Mesendoderm (in vitro differentiated cells): ENCODE data around the gene MBLAC1. TPM values are rescaled to one million over a fixed set of nuclear protein-coding genes. Genes with fewer than 3 reads are reported as not detected.

Experiments
- DNase-seq: peaks from one replicate; pipeline ENCODE4 v3.0.0; 2013
- H2AK5ac ChIP-seq: 2 replicates; pipeline ENCODE4 v1.6.1; 2013; ENCODE audit warnings: low read length, inconsistent platforms
- H2BK120ac ChIP-seq: 2 replicates; pipeline ENCODE4 v1.6.1; 2013; ENCODE audit warnings: low read depth, mild to moderate bottlenecking, low read length, moderate library complexity, mixed read lengths
- H2BK15ac ChIP-seq: replicated peaks from 2 replicates; pipeline ENCODE4 v1.6.1; 2013; ENCODE audit warnings: low read depth, mild to moderate bottlenecking, moderate library complexity
- H2BK5ac ChIP-seq: 2 replicates; pipeline ENCODE4 v1.6.1; 2013; ENCODE audit warnings: low read length, inconsistent platforms
- H3K18ac ChIP-seq: 2 replicates; pipeline ENCODE4 v1.6.1; 2013; ENCODE audit warnings: mild to moderate bottlenecking, low read length, mixed read lengths
- H3K23ac ChIP-seq: one replicate; pipeline ENCODE4 v1.6.1; 2013; ENCODE audit warnings: low read length
- H3K27ac ChIP-seq: 2 replicates; pipeline ENCODE4 v1.5.1; 2013; ENCODE audit warnings: low read depth, mild to moderate bottlenecking, inconsistent platforms, low read length, moderate library complexity
- H3K27me3 ChIP-seq: 2 replicates; pipeline ENCODE4 v1.6.1; 2013; ENCODE audit warnings: low read length, control low read depth, mild to moderate bottlenecking, inconsistent platforms; ENCODE audit not compliant: insufficient read depth, poor library complexity
- H3K36me3 ChIP-seq: 2 replicates; pipeline ENCODE4 v1.6.1; 2013; ENCODE audit warnings: low read length, inconsistent platforms; ENCODE audit not compliant: control insufficient read depth, insufficient read depth
- H3K4ac ChIP-seq: one replicate; pipeline ENCODE4 v1.6.1; 2013; ENCODE audit warnings: low read depth, mild to moderate bottlenecking, low read length, moderate library complexity
- H3K4me1 ChIP-seq: 2 replicates; pipeline ENCODE4 v1.6.1; 2013; ENCODE audit warnings: low read depth, low read length, inconsistent platforms; ENCODE audit not compliant: control insufficient read depth
- H3K4me2 ChIP-seq: 2 replicates; pipeline ENCODE4 v1.6.1; 2013; ENCODE audit warnings: low read length
- H3K4me3 ChIP-seq: 2 replicates; pipeline ENCODE4 v1.5.1; 2013; ENCODE audit warnings: mild to moderate bottlenecking, low read length
- H3K56ac ChIP-seq: one replicate; pipeline ENCODE4 v1.6.1; 2013; ENCODE audit warnings: low read length
- H3K79me1 ChIP-seq: 2 replicates; pipeline ENCODE4 v1.6.1; 2013; ENCODE audit warnings: low read length, inconsistent platforms
- H3K79me2 ChIP-seq: 2 replicates; pipeline ENCODE4 v1.6.1; 2013; ENCODE audit warnings: mild to moderate bottlenecking, low read length; ENCODE audit not compliant: control insufficient read depth, insufficient read depth
- H3K9ac ChIP-seq: 2 replicates; pipeline ENCODE4 v1.6.1; 2013; ENCODE audit warnings: low read length, inconsistent platforms
- H4K5ac ChIP-seq: one replicate; pipeline ENCODE4 v1.6.1; 2013; ENCODE audit warnings: low read length
- H4K8ac ChIP-seq: one replicate; pipeline ENCODE4 v1.6.1; 2013; ENCODE audit warnings: low read depth, mild to moderate bottlenecking, control low read depth, low read length, moderate library complexity
- WGBS: extraction: QIAGEN DNeasy Blood & Tissue Kit; methylation state at CpG from one replicate; pipeline ENCODE4 v1.1.7; 2013; ENCODE audit warnings: low lambda C conversion rate, missing lambda C conversion rate; ENCODE audit not compliant: insufficient coverage; ENCODE audit errors: extremely low coverage; 5-methylcytosine and 5-hydroxymethylcytosine counted together
- polyA plus RNA-seq, 2 experiments: library from polyadenylated mRNA; stranded (reverse); fragments of 200-250 nt; gene quantifications; one replicate each; pipeline ENCODE4 v1.2.3, GENCODE V29; 2013

MBLAC1 gene, protein sequence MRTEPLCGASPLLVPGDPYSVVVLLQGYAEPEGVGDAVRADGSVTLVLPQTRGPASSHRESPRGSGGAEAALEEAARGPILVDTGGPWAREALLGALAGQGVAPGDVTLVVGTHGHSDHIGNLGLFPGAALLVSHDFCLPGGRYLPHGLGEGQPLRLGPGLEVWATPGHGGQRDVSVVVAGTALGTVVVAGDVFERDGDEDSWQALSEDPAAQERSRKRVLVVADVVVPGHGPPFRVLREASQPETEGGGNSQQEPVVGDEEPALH
- polyA plus RNA-seq (2013, experiment 1 of 2), result 1.8 TPM
- 1.9 TPM for polyA plus RNA-seq (2013, experiment 2 of 2)

- peak within 1 kb of the TSS; percentile 2 for H4K8ac ChIP-seq
Observed at GRCh38 chr7:100126931-100127865, at the start of gene MBLAC1. Gene MBLAC1, plus strand, starts transcription at chr7:100126967. Its CDS starts 429 bp downstream, at chr7:100127396.

DNA sequence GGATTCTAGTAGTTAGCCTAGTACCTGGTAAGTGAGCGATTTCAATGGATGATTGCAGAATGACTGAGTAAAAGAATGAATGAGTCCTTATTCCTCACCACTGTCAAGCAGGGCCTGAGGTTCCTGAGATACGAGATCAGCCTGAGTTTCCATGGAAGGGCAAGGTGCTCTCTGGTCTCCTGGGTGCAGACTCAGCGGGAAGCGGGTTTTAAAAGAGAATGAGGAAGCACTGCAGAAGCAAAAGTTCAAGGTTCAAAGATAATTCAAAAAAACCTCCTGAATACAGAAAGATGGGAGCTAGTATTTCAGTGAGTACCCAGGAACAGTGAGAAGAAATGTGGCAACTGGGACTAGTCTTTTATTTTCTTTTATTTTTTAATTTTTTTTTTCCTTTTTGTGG, 49.6 kb upstream of the MBLAC1 start:
- peaks cover 3% of the 10 kb centered on the region for H3K4me1 ChIP-seq
- no peak overlapping the region for H2AK5ac ChIP-seq
- H4K8ac ChIP-seq, result no peak overlapping the region
- no peak overlapping the region for H3K4me3 ChIP-seq
- no peaks in the 10 kb centered on the region for H3K27me3 ChIP-seq
- no peak overlapping the region for H3K27ac ChIP-seq
- H2BK15ac ChIP-seq, result no peak overlapping the region
- peaks cover 19% of the 10 kb centered on the region for H3K79me1 ChIP-seq
- H3K4me2 ChIP-seq, result no peak overlapping the region
- WGBS, result no CpG with 5 or more reads among the region's 4 CpGs
- DNase-seq, result no peak
- H3K23ac ChIP-seq, result no peak overlapping the region
- H3K36me3 ChIP-seq, result peaks cover 31% of the 10 kb centered on the region
- no peak overlapping the region for H3K9ac ChIP-seq
- H3K18ac ChIP-seq, result no peak overlapping the region
- H3K4ac ChIP-seq, result no peak overlapping the region
- no peak overlapping the region for H2BK5ac ChIP-seq
- H4K5ac ChIP-seq, result no peak overlapping the region
- peaks cover 40% of the 10 kb centered on the region for H3K79me2 ChIP-seq
- H3K56ac ChIP-seq, result no peak overlapping the region
- H2BK120ac ChIP-seq, result no peak overlapping the region

More at GRCh38 chr7:100126931-100127865, at the start of gene MBLAC1:
- Histone ChIP-seq H2BK5ac (peak within 1 kb of the TSS; percentile 61), H2AK5ac (no peak within 1 kb of the TSS), H3K36me3 (no peaks in the 10 kb centered on the region), H3K9ac (peak within 1 kb of the TSS; percentile 91), H3K4me3 (peak within 1 kb of the TSS; percentile 69), H3K79me2 (no peaks in the 10 kb centered on the region), H3K23ac (peak within 1 kb of the TSS; percentile 66), H3K18ac (peak within 1 kb of the TSS; percentile 19), H2BK120ac (no peak within 1 kb of the TSS), H3K4me2 (peak within 1 kb of the TSS; percentile 72), H3K27ac (peak within 1 kb of the TSS; percentile 91), H4K5ac (no peak within 1 kb of the TSS), H3K79me1 (no peaks in the 10 kb centered on the region), H2BK15ac (no peak within 1 kb of the TSS), H3K4me1 (peaks cover 2% of the 10 kb centered on the region), H3K4ac (peak within 1 kb of the TSS; percentile 74), H3K27me3 (no peaks in the 10 kb centered on the region), H3K56ac (peak within 1 kb of the TSS; percentile 94)
- DNase-seq, result peak; percentile 95
- WGBS, result no CpG with 5 or more reads among the region's 85 CpGs

- H2BK120ac ChIP-seq, result no peak overlapping the region
- no peak overlapping the region for H4K8ac ChIP-seq
- H3K9ac ChIP-seq, result no peak overlapping the region
- peaks cover 18% of the 10 kb centered on the region for H3K36me3 ChIP-seq
- no CpG with 5 or more reads among the region's 7 CpGs for WGBS
- H3K23ac ChIP-seq, result no peak overlapping the region
- peak overlapping the region; percentile 34 for H3K56ac ChIP-seq
- H4K5ac ChIP-seq, result no peak overlapping the region
- no peak for DNase-seq
- H3K18ac ChIP-seq, result no peak overlapping the region
- no peak overlapping the region for H3K4me3 ChIP-seq
- no peak overlapping the region for H3K4ac ChIP-seq
- peaks cover 18% of the 10 kb centered on the region for H3K79me1 ChIP-seq
- H3K79me2 ChIP-seq, result peaks cover 40% of the 10 kb centered on the region
- no peak overlapping the region for H2AK5ac ChIP-seq
- no peak overlapping the region for H3K4me2 ChIP-seq
- H3K4me1 ChIP-seq, result peaks cover 3% of the 10 kb centered on the region
- H2BK5ac ChIP-seq, result no peak overlapping the region
- no peak overlapping the region for H2BK15ac ChIP-seq
- no peak overlapping the region for H3K27ac ChIP-seq
- H3K27me3 ChIP-seq, result no peaks in the 10 kb centered on the region
Observed at GRCh38 chr7:100079024-100079560, 47.7 kb upstream of the MBLAC1 start.

- H3K23ac ChIP-seq, result peak overlapping the region; percentile 89
- peak overlapping the region; percentile 47 for H4K5ac ChIP-seq
- peak overlapping the region; percentile 78 for H4K8ac ChIP-seq
- WGBS, result no CpG with 5 or more reads among the region's 34 CpGs
- peak overlapping the region; percentile 96 for H3K56ac ChIP-seq
- H2AK5ac ChIP-seq, result peak overlapping the region; percentile 65
- H3K36me3 ChIP-seq, result peaks cover 7% of the 10 kb centered on the region
- H2BK120ac ChIP-seq, result no peak overlapping the region
- H2BK5ac ChIP-seq, result no peak overlapping the region
- peak overlapping the region; percentile 93 for H3K18ac ChIP-seq
- no peak overlapping the region for H2BK15ac ChIP-seq
- peak overlapping the region; percentile 98 for H3K4ac ChIP-seq
- peak overlapping the region; percentile 98 for H3K9ac ChIP-seq
- DNase-seq, result peak; percentile 64
- peak overlapping the region; percentile 86 for H3K4me2 ChIP-seq
- H3K4me1 ChIP-seq, result peaks cover 3% of the 10 kb centered on the region
- H3K79me1 ChIP-seq, result peaks cover 10% of the 10 kb centered on the region
- H3K79me2 ChIP-seq, result peaks cover 40% of the 10 kb centered on the region
- H3K27me3 ChIP-seq, result no peaks in the 10 kb centered on the region
- H3K4me3 ChIP-seq, result peak overlapping the region; percentile 100
- H3K27ac ChIP-seq, result peak overlapping the region; percentile 49
Observed at GRCh38 chr7:100080907-100081534, 45.7 kb upstream of the MBLAC1 start.

- Histone ChIP-seq H2BK5ac (peak within 1 kb of the TSS; percentile 67), H3K4me2 (peak within 1 kb of the TSS; percentile 86), H3K4me3 (peak within 1 kb of the TSS; percentile 100), H3K23ac (peak within 1 kb of the TSS; percentile 89), H4K5ac (peak within 1 kb of the TSS; percentile 47), H3K79me1 (peaks cover 10% of the 10 kb centered on the region), H3K36me3 (peaks cover 7% of the 10 kb centered on the region), H2BK120ac (no peak within 1 kb of the TSS), H3K9ac (peak within 1 kb of the TSS; percentile 98), H3K27ac (peak within 1 kb of the TSS; percentile 49), H3K79me2 (peaks cover 39% of the 10 kb centered on the region), H3K18ac (peak within 1 kb of the TSS; percentile 93), H3K4me1 (peaks cover 3% of the 10 kb centered on the region), H3K56ac (peak within 1 kb of the TSS; percentile 96), H4K8ac (peak within 1 kb of the TSS; percentile 78), H3K27me3 (no peaks in the 10 kb centered on the region), H2AK5ac (peak within 1 kb of the TSS; percentile 65), H2BK15ac (no peak within 1 kb of the TSS), H3K4ac (peak within 1 kb of the TSS; percentile 98)
- DNase-seq, result peak; percentile 100
- WGBS, result no CpG with 5 or more reads among the region's 55 CpGs
Observed at GRCh38 chr7:100081535-100082102, 45.1 kb upstream of the MBLAC1 start, which contains the start of gene ZNF3. Gene ZNF3, minus strand, starts transcription at chr7:100081723. Its CDS starts 4,366 bp downstream, at chr7:100077357.
